ENCODE results near the gene PLEKHA1. TPM values are rescaled to one million over a fixed set of nuclear protein-coding genes. Genes with fewer than 3 reads are reported as not detected.

Gene PLEKHA1
- total RNA-seq, 2 donors from 2014 or later, result 14.2 to 26.5 TPM

GRCh38 chr10:122462533-122463465 is 88.3 kb downstream of the PLEKHA1 start:
- DNase-seq (peak; percentile 24 to 43 (median 38)), ATAC-seq (no peak)
- Histone ChIP-seq H3K4me1 (peaks cover 25% of the 10 kb centered on the region), H3K9me3 (no peaks in the 10 kb centered on the region), H3K27me3 (no peaks in the 10 kb centered on the region), H3K4me3 (peak overlapping the region; percentile 3 to 33), H3K27ac (peak overlapping the region in 2 of 4 donors; percentile 13 to 24), H3K36me3 (replicated peaks in 1 of 2; ENCODE audit: insufficient read depth in 1 of 2, low read depth in 2 of 2) (no peaks in the 10 kb centered on the region)
- WGBS, 2 donors, result 23 to 24% methylated on average over 32 to 47 of the region's 47 CpGs
- TF ChIP-seq CTCF (IDR thresholded peaks at IDR 0.05), result no peak
- no peak for TF ChIP-seq POLR2A (IDR thresholded peaks at IDR 0.05)
- intact Hi-C loops (cut with DNase I), result no loop called here

- TF ChIP-seq POLR2A (IDR thresholded peaks at IDR 0.05) (no peak), CTCF (IDR thresholded peaks at IDR 0.05) (no peak)
- intact Hi-C loops (cut with DNase I), result no loop called here
- no peak overlapping the region for H3K4me3 ChIP-seq
- peaks cover 25% of the 10 kb centered on the region for H3K4me1 ChIP-seq
- no peaks in the 10 kb centered on the region for H3K9me3 ChIP-seq
- H3K36me3 ChIP-seq (replicated peaks in 1 of 2; ENCODE audit: insufficient read depth in 1 of 2, low read depth in 2 of 2), result no peaks in the 10 kb centered on the region
- ATAC-seq, result no peak
- no peaks in the 10 kb centered on the region for H3K27me3 ChIP-seq
- WGBS, 2 donors, result 76 to 77% methylated on average over 16 to 17 of the region's 17 CpGs
- no peak for DNase-seq
- H3K27ac ChIP-seq, result no peak overlapping the region
Observed at GRCh38 chr10:122463466-122464249, 89.2 kb downstream of the PLEKHA1 start.

GRCh38 chr10:122464250-122464510 is 89.7 kb downstream of the PLEKHA1 start:
- TF ChIP-seq POLR2A (IDR thresholded peaks at IDR 0.05) (no peak), CTCF (IDR thresholded peaks at IDR 0.05) (no peak)
- H3K9me3 ChIP-seq, result no peaks in the 10 kb centered on the region
- no peak overlapping the region for H3K27ac ChIP-seq
- DNase-seq, result no peak
- H3K4me3 ChIP-seq, result no peak overlapping the region
- H3K4me1 ChIP-seq, result peaks cover 25% of the 10 kb centered on the region
- H3K27me3 ChIP-seq, result no peaks in the 10 kb centered on the region
- intact Hi-C loops (cut with DNase I), result no loop called here
- 77 to 84% methylated on average over 4 of the region's 4 CpGs for WGBS, 2 donors
- no peaks in the 10 kb centered on the region for H3K36me3 ChIP-seq (replicated peaks in 1 of 2; ENCODE audit: insufficient read depth in 1 of 2, low read depth in 2 of 2)
- no peak for ATAC-seq

DNA sequence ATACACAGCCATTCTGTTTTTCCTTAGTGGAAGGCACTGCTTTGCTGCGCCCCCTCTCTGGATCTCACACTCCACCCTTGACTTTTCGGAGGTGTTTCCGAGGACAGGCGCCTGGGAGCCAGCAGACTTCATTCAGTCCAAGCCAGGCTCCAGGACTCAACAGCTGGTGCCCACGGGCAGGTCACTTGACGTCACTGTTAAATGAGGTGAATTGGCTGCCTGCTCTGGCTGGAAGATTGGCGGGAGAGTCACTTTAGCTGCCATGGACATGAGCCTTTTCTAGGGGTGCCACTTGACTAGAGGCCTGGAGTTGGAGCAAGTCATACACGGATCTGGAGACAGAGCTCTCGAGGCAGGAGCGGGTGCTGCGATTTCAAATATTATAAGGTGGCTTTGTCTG is 90.1 kb downstream of the PLEKHA1 start:
- WGBS, 2 donors, result 90 to 91% methylated on average over 11 of the region's 11 CpGs
- no peak for DNase-seq
- H3K9me3 ChIP-seq, result no peaks in the 10 kb centered on the region
- no peak overlapping the region for H3K4me3 ChIP-seq
- no peak overlapping the region for H3K27ac ChIP-seq
- H3K27me3 ChIP-seq, result no peaks in the 10 kb centered on the region
- H3K4me1 ChIP-seq, result peaks cover 25% of the 10 kb centered on the region
- intact Hi-C loops (cut with DNase I), result no loop called here
- H3K36me3 ChIP-seq (replicated peaks in 1 of 2; ENCODE audit: insufficient read depth in 1 of 2, low read depth in 2 of 2), result no peaks in the 10 kb centered on the region
- TF ChIP-seq CTCF (IDR thresholded peaks at IDR 0.05) (no peak), POLR2A (IDR thresholded peaks at IDR 0.05) (no peak)
- no peak for ATAC-seq
